Measurements from ENCODE around the gene NAPSA. TPM values are rescaled to one million over a fixed set of nuclear protein-coding genes. Genes with fewer than 3 reads are reported as not detected.
A peak's percentile ranks its signal among the peaks of the same experiment; 100 is the strongest.

Gene NAPSA
- total and polyA plus RNA-seq, 9 of the 15 experiments (the other 6 are each of a cell fraction or from before 2014, with no cell fraction given): 0.25 to 1.9 (median 0.69) TPM

- TF ChIP-seq CCAR2 (IDR thresholded peaks at IDR 0.05; ENCODE audit: low read depth, low read length) (no peak), ZNF699 (CRISPR knock-in tag; IDR thresholded peaks at IDR 0.05; ENCODE audit: insufficient replicate concordance) (no peak), GTF2E2 (tag; IDR thresholded peaks at IDR 0.05) (peak; percentile 15; the same call in 1 of the 2 replicates), FOXJ2 (tag; IDR thresholded peaks at IDR 0.05) (peak; percentile 76), SETDB1 (IDR thresholded peaks at IDR 0.05; ENCODE audit: low read length) (no peak), EP300 (IDR thresholded peaks at IDR 0.05; ENCODE audit: low read length) (peak; percentile 64), ZFP1 (CRISPR knock-in tag; IDR thresholded peaks at IDR 0.05) (no peak), BRF1 (IDR thresholded peaks at IDR 0.05; ENCODE audit: borderline replicate concordance, extremely low read depth, insufficient read length) (no peak), ZNF217 (CRISPR knock-in tag; IDR thresholded peaks at IDR 0.05) (no peak), CAMTA2 (CRISPR knock-in tag; conservative IDR thresholded peaks at IDR 0.05) (no peak), ZFP36 (IDR thresholded peaks at IDR 0.05; ENCODE audit: low read depth, low read length, partially characterized antibody) (peak; percentile 88), XRCC3 (IDR thresholded peaks at IDR 0.05) (no peak), PCBP2 (IDR thresholded peaks at IDR 0.05; ENCODE audit: low read depth, low read length, poor library complexity, severe bottlenecking) (no peak), MTA1 (IDR thresholded peaks at IDR 0.05; ENCODE audit: borderline replicate concordance) (0 out of 2 replicates have a peak, but pooled peaks have one; percentile 32), ZNF197 (CRISPR knock-in tag; IDR thresholded peaks at IDR 0.05; ENCODE audit: low read depth) (no peak), PHB (CRISPR knock-in tag; IDR thresholded peaks at IDR 0.05) (0 out of 2 replicates have a peak, but pooled peaks have one; percentile 76), MAFK (IDR thresholded peaks at IDR 0.05; ENCODE audit: low read length) (peak; percentile 29; the same call in 1 of the 2 replicates), FOS (IDR thresholded peaks at IDR 0.05; ENCODE audit: extremely low read depth, insufficient read length) (no peak), POLR2H (tag; IDR thresholded peaks at IDR 0.05; ENCODE audit: low read depth) (peak; percentile 89), CHD2 (IDR thresholded peaks at IDR 0.05; ENCODE audit: low read depth, low read length) (peak; percentile 79), ELF1 (tag; IDR thresholded peaks at IDR 0.05) (peak; percentile 97), PHF20 (IDR thresholded peaks at IDR 0.05; ENCODE audit: partially characterized antibody) (peak; percentile 70), CEBPG (CRISPR knock-in tag; IDR thresholded peaks at IDR 0.05) (peak; percentile 86), CEBPG (tag; conservative IDR thresholded peaks at IDR 0.05 in 1 of 2, IDR thresholded peaks at IDR 0.05 in 1 of 2) (peak in 1 of 2 experiments; percentile 69; a peak in 2 of 4 replicates), ARHGAP35 (IDR thresholded peaks at IDR 0.05; ENCODE audit: partially characterized antibody) (no peak), STAG1 (CRISPR knock-in tag; IDR thresholded peaks at IDR 0.05; ENCODE audit: borderline replicate concordance) (no peak), UBTF (IDR thresholded peaks at IDR 0.05; ENCODE audit: borderline replicate concordance in 1 of 2, low read depth in 2 of 2, low read length in 2 of 2) (peak in 1 of 2 experiments; percentile 83; a peak in 2 of 4 replicates)
Measured at GRCh38 chr19:50376166-50377050, 11.0 kb upstream of the NAPSA start, which contains the start of gene NR1H2 (continued).

Measured in K562 (cell line).